Sigmoid colon (tissue), 4 donors: ENCODE measurements around the gene MPV17L2.

Experiments used
- CTCF ChIP-seq, 4 experiments: fragments of 450-650 bp in 3 of 4; fragments of 200-600 bp in 1 of 4; IDR thresholded peaks; one replicate each; pipeline ENCODE4 v1.5.1; 2016 to 2019; ENCODE audit warnings: antibody characterized with exemption in 4 of 4, mild to moderate bottlenecking in 3 of 4, moderate library complexity in 2 of 4
- POLR2AphosphoS5 ChIP-seq, 4 donors: sonication (generic); formaldehyde crosslinking; IDR thresholded peaks; one replicate each; pipeline ENCODE4 v1.6.1; 2017; ENCODE audit warnings: antibody characterized with exemption in 4 of 4

GRCh38 chr19:18165794-18166544, 27.0 kb upstream of the MPV17L2 start:
- TF ChIP-seq CTCF (IDR thresholded peaks at IDR 0.05) (no peak), POLR2AphosphoS5 (IDR thresholded peaks at IDR 0.05) (no peak)
